VCaP (cell line): ENCODE data around the gene SPC24.
A peak's percentile ranks its signal among the peaks of the same experiment; 100 is the strongest.

Experiments used
- H3K27ac ChIP-seq: fragments of 450-650 bp; 2 replicates; pipeline ENCODE4 v1.5.1; 2017
- CTCF ChIP-seq: fragments of 450-650 bp; conservative IDR thresholded peaks from 2 replicates; pipeline ENCODE4 v1.5.1; 2017; ENCODE audit warnings: mild to moderate bottlenecking, moderate library complexity

SPC24 gene

DNA sequence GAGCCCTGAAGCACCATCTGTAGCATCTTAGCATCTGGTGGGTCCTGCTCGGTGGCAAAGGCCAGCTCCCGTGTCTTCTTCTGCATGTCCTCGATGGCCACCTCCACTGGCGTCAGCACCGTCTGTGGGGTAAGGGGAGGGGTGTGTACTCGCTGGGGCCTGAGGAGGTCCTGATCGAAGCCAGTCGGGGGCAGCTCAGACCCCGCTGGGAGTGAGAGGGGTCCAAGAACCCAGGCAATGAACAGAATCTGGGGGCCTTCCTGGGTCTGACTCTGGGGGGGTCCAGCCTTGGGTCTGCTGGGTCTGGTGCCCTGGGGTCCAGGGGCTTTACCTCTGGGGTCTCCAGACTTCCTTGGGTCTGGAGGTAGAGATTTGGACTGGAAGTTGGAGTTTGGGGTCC, 45.3 kb upstream of the SPC24 start:
- no peak overlapping the region for H3K27ac ChIP-seq
- TF ChIP-seq CTCF, result no peak

DNA sequence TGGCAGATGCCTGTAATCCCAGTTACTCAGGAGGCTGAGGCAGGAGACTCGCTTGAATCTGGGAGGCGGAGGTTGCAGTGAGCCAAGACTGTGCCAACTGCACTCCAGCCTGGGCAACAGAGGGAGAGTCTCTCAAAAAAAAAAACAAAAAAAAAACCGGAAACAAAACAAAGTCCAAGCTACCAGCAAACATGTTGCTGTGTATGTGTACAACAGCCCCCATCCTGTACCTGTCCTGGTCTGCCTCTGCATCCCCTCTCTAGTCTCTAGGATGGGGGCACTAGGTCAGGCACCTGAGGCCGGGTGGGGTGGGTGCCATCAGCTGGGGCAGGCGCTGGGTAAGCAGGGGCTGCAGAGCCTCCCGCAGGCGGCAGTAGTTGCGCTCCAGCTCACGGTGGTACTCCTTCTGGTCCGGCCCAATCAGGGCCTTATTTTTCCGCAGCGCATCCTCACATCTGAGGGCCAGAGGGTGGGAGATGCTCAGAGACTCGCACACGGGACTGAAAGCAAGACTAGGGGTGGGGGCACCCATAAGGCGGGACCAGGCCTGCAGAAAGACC, 44.5 kb upstream of the SPC24 start:
- H3K27ac ChIP-seq, result no peak overlapping the region
- no peak for TF ChIP-seq CTCF

DNA sequence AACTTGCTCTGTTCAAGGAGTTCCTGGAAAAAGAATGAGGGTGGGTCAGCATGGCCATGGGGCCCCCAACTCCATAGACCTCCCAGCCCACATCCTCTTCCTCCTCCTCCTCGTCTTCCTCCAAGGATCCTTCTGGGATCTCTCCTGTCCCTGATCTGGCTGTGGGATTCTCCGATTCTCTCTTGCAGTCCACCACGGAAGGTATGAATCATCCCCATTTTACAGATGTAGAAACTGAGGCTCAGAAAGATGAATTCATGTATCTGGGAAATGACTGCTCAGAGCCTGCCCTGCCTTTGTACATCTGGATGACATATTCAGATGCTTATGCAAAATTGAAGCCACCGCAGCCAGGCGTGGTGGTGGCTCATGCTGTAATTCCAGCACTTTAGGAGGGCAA, 43.9 kb upstream of the SPC24 start:
- TF ChIP-seq CTCF, result no peak
- peak overlapping the region; percentile 73; the same call in 1 of the 2 replicates for H3K27ac ChIP-seq

DNA sequence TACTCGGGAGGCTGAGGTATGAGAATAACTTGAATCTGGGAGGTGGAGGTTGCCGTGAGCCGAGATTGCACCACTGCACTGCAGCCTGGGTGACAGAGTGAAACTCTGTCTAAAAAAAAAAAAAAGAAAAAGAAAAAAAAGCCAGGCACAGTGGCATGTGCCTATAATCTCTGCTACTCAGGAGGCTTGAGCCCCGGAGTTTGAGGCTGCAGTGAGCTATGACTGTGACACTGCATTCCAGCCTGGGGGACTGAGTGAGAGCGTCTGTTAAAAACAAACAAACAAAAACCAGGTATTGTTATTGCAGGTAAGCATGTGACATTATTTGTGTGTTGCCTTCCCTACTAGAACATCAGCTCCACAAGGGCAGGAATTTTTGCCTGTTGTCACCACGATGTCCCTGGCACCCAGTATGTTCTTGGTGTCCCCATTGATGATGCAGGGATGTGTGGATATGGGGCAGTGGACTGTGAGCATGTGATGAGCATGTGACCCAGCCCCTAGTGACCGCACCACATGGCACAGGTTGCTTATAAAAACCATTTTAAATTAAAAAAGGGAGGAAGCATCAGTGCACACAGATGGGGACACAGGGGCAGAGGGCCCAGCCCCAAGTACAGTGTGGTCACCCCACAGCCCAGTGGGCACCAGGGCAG, 43.3 kb upstream of the SPC24 start:
- peak overlapping the region; percentile 73 for H3K27ac ChIP-seq
- no peak for TF ChIP-seq CTCF

DNA sequence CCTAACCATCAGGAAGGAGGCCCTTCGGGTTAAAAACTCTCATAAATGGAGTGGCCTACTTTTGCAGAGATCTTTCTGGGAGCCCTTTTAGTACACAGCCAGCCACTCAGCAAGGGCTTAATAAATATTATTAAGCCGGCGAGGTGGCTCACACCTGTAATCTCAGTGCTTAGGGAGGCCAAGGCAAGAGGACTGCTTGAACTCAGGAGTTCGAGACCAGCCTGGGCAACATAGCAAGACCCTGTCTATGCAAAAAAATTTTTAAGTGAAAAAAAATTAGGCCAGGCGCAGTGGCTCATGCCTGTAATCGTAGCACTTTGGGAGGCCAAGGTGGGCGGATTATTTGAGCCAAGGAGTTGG, 42.6 kb upstream of the SPC24 start:
- TF ChIP-seq CTCF, result no peak
- peak overlapping the region; percentile 73 for H3K27ac ChIP-seq

DNA sequence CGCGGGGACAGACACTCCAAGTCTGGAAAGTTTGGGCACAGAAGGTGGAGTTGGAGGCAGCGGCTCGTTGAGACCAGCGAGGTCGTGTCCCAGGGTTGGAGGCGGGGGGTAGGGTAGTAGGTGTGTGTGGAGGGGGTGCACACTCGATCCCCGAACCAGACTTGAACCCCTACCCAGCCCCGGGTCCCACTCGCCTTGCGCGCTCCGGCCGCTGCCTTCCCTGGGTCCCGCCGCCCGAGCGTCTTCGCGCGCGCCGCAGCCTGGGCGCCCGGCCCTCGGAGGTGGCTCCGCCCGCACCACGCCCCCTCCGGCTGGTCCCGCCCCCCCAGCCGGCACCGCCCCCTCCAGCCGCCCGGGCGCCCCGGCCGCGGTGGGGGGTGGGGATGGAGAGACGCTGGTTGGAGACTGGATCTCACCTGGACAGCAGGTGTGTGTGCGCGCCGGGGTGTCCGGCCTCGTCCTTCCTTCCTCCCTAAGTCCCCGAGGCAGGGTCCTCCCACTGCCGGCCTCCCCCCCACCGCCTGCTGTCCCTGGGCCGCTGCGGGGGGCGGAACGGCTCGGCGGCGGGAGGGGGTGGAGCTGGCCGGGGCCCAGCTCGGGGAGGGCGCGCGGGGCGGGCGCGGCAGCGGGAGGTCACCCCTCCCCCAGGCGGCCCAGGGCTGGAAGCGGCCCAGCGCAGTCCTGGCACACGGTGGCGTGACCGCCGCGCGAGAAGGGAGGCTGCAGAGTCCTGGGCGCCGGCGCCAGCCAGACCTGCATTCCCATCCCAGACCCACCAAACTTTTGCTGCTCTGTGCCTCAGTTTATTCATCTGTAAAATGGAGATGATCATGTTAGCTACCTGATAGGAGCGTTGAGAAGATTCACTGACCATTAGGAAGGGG, 42.0 kb upstream of the SPC24 start, which contains the start of gene KANK2:
Gene KANK2, minus strand, starts transcription at position 255 of the 884 bp plus-strand sequence. CDS start 3,034 bp downstream, outside the sequence.
- TF ChIP-seq CTCF, result no peak
- H3K27ac ChIP-seq, result peak within 1 kb of the TSS; percentile 73
